CD4-positive, alpha-beta T cell treated with Interleukin-6 for 4 hours (primary cell): Measurements from ENCODE around the gene AP3S2.
"Not testable (repeated sequence)": the region's sequence is repeated elsewhere in the genome, so short reads cannot be mapped to it uniquely, and the experiment has no call there.

ENCODE experiments used
- DNase-seq: peaks from one replicate; pipeline ENCODE4 v3.0.0-alpha.2; 2020; ENCODE audit warnings: mixed read lengths

Gene AP3S2

DNA sequence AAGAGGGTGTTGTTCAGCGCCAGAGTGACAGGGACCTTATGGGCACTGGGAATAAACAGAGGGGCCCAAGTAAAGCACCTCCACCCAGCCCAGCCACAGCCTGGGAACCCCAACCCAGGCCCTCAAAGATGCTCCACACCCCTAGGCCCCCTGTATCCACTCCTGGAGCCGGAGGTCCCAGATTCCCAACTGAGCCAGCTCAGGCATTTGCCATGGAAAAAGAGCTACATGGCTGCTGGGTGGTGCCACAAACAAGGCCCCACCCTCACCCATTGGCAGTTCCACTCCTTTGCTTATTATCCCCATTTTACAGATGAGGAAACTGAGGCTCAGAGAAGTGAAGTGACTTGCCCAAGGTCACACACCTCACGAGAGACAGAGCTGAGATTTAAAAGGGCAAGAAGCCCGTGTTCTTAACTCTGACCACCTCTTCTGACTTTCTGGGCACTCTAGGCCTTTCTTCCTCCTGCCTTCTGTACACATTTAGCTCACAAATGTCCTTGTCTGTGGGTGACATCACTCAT, 96.1 kb downstream of the AP3S2 start:
- no peak for DNase-seq

GRCh38 chr15:89795996-89796395, 97.8 kb downstream of the AP3S2 start:
- DNase-seq: no peak

DNA sequence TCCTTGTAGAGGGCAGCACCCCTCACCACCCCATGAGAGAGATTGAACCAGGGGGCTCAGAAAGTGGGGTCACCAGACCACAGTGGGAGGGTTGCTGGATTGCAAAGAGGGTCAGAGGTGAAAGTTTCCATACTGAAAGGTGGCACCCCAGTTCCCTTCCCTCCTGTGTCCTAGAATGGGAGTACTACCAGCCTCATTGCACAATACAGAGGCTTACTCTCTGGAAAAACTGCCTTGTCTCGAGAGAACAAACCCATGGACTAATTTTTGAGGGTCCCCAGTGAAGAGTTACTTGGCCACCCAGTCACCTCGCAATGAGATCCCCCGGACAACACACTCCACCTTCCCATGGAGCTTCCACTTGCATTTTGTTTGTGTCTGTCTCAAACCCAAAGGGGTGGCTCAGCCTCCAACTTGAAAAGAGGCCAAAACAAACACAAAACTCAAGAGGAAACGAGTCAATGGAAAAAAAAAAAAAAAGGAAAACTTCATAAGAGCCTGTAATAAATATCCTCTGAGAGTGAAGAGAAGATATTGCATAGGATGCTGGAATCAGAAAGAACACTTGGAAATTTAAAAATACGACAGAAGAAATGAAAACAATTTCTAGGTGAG, 99.1 kb downstream of the AP3S2 start:
- DNase-seq: no peak

- DNase-seq: no peak
These were observed 101.5 kb downstream of the AP3S2 start for GRCh38 chr15:89792106-89792805.

DNA sequence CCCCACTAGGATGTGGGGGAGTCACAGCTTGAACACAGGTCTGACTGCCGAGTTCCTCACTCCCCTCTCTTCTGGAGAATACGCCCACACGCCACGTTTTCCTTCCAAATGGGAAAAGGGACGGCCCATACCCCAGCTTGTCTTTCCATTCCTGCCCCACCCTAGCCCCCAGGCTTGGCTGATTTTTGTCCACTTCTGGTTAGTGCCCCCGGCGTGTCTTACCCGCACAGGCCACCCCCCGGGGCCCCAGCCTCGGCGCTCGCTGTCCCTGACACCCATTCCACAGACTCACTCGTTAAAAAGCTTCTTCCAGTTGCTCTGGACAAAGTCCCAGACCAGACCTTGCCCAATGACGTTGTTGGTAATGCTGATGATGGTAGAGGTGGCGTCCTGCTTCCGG, 103.1 kb downstream of the AP3S2 start:
- no peak for DNase-seq

GRCh38 chr15:89790206-89790605, 103.6 kb downstream of the AP3S2 start:
- no peak for DNase-seq

DNA sequence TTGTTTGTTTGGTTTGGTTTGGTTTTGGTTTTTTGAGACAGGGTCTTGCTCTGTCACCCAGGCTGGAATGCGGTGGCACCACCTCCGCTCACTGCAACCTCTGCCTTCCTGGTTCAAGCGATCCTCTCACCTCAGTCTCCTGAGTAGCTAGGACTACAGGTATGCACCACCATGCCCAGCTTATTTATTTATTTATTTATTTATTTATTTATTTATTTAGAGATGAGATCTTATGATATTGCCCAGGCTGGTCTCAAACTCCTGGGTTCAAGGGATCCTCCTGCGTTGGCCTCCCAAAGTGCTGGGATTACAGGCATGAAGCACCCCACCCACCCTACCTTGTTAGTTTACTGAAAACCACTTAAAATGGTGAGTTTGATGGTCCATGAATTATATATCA, 105.2 kb downstream of the AP3S2 start:
- DNase-seq: not testable (repeated sequence)

DNA sequence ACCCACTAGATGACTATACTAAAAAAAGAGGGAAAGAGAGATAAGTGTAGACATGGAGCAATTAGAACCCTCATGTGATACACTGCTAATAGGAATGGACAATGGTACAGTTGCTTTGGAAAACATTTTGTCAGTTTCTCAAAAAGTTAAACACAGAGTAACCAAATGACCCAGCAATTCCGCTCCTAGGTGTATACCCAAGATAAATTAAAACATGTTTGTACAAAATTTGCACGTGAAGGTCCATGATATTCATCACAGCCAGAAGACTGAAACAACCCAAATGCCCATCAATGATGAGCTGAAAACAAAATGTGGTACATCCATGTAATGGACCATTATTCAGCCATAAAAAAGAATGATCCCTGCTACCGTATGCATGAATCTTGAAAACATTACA, 105.8 kb downstream of the AP3S2 start:
- no peak for DNase-seq

DNA sequence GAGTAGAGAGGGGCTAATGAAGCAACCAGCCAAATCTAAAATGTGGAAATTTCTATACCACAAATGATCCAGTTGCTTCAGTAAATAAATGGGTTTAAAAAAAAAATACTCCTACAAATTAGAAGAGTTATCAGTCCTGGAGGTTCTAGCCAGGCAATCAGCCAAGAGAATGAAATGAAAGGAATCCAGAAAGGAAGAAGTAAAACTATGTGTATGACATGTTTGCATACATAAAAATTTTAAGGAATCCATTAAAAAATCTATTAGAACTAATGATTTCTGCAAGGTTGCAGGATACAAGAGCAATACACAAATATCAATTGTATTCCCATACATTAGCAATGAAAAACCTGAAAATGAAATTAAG, 108.0 kb downstream of the AP3S2 start:
- no peak for DNase-seq

- DNase-seq: no peak
These were observed 108.6 kb downstream of the AP3S2 start for GRCh38 chr15:89785064-89785773.

- no peak for DNase-seq
These were observed 109.2 kb downstream of the AP3S2 start for GRCh38 chr15:89784686-89784960.

DNA sequence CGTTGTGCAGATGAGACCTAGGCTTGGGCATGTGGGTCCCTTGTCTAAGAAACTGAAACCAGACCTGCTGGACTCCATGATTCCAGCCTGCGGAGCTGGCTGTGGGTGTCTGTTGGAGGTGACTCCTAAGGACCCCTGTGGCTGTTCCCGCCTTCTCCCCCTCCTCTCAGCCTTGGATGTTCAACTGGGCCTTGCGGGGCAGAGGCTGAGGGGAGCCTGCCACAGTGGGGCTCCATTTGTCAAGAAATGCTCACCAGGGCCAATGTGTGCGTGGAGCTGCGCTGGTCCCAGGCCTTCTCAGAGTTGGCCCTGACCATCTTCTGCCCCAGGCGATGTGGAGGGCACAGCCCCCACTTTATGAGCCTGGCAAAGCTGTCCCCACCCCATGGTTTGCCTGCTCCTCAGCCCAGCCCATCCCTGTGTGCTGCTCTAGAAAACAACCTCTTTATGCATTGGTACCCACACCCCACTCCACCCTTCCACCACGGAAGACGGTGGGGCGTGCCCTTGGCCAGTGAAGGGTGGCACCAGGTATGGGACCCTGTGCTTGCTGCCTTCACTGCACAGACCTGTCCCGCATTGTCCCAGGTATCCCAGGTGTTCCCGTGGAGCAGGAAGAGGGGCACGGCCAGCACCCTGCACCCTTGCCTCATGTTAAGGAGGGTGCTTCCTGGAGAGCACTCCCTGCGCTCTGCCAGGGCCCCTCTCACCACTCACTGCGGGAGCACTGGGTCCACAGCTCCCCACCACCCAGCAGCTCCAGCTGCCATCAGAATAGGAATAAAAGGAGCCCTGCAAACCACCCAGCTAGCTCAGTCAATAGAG, 109.7 kb downstream of the AP3S2 start:
- no peak for DNase-seq

- no peak for DNase-seq
These were observed 110.5 kb downstream of the AP3S2 start for GRCh38 chr15:89783111-89783860.

GRCh38 chr15:89782619-89782950, 111.2 kb downstream of the AP3S2 start:
- not testable (repeated sequence) for DNase-seq

GRCh38 chr15:89781891-89782618, 111.7 kb downstream of the AP3S2 start:
- no peak for DNase-seq

GRCh38 chr15:89781055-89781454, 112.7 kb downstream of the AP3S2 start:
- no peak for DNase-seq

DNA sequence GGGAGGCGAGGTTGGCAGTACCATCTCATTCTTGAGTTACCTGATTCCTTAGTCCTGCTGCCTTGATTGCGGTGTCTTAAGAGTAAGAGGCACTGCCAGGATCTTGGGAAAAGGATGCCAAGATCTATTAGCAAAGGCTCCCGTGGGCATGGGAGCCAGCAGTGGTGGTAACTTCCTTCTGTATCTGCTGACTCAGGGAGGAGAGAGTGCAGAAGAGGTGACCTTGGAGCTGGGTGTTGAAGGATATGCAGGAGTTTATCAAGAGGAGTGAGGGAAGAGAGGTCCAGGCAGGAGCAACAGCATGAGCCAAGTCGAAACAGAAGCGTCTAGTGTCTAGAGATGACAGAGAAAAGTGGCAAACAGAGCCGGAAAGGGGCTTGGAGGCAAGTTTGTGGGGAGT, 113.2 kb downstream of the AP3S2 start:
- no peak for DNase-seq
